ENCODE results near the gene TRHDE. TPM values are rescaled to one million over a fixed set of nuclear protein-coding genes. Genes with fewer than 3 reads are reported as not detected.

Gene TRHDE
- total RNA-seq, 2 donors from 2014 or later: 0.57 to 8.7 TPM

DNA sequence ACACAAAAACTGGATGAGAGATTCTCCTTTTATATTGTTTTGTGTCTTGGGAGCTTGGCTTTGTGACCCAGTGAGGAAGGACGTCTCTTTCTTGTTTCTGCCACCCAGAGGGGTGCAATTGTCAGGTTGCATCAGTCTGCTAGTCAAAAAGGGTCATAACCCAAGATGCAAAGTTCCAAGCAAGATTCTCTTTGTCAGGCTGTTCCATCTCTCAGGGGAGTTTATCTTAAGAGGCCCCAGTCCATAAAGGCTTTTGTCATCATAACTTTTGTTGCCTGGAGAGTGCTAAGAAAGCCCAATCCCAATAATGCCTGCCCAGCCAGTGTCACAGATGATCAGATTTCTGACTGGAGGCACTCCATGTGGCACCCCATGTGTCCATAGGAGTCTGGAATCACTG is 444.9 kb downstream of the TRHDE start:
- H3K27ac ChIP-seq: no peak overlapping the region
- H3K4me1 ChIP-seq: no peaks in the 10 kb centered on the region
- H3K4me3 ChIP-seq: no peak overlapping the region
- H3K36me3 ChIP-seq: no peaks in the 10 kb centered on the region
- no peaks in the 10 kb centered on the region for H3K27me3 ChIP-seq
- no peak for DNase-seq
- no peaks in the 10 kb centered on the region for H3K9me3 ChIP-seq
- no peak overlapping the region for H3K9ac ChIP-seq (ENCODE audit: low read depth in 2 of 2, low read length in 2 of 2)
- TF ChIP-seq, protein P1, sequence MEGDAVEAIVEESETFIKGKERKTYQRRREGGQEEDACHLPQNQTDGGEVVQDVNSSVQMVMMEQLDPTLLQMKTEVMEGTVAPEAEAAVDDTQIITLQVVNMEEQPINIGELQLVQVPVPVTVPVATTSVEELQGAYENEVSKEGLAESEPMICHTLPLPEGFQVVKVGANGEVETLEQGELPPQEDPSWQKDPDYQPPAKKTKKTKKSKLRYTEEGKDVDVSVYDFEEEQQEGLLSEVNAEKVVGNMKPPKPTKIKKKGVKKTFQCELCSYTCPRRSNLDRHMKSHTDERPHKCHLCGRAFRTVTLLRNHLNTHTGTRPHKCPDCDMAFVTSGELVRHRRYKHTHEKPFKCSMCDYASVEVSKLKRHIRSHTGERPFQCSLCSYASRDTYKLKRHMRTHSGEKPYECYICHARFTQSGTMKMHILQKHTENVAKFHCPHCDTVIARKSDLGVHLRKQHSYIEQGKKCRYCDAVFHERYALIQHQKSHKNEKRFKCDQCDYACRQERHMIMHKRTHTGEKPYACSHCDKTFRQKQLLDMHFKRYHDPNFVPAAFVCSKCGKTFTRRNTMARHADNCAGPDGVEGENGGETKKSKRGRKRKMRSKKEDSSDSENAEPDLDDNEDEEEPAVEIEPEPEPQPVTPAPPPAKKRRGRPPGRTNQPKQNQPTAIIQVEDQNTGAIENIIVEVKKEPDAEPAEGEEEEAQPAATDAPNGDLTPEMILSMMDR (IDR thresholded peaks at IDR 0.05): no peak
- intact Hi-C loops (cut with DNase I): no loop called here

All from colonic mucosa (tissue), 4 donors.